GM12872 (cell line): ENCODE data around the gene RNU1-2.

Experiments used
- TF ChIP-seq, protein P1 (sequence below): IDR thresholded peaks from 3 replicates; pipeline ENCODE4 v1.5.1; 2011; ENCODE audit warnings: low read depth, mild to moderate bottlenecking, low read length, moderate library complexity; ENCODE audit not compliant: insufficient read depth

RNU1-2 gene

DNA sequence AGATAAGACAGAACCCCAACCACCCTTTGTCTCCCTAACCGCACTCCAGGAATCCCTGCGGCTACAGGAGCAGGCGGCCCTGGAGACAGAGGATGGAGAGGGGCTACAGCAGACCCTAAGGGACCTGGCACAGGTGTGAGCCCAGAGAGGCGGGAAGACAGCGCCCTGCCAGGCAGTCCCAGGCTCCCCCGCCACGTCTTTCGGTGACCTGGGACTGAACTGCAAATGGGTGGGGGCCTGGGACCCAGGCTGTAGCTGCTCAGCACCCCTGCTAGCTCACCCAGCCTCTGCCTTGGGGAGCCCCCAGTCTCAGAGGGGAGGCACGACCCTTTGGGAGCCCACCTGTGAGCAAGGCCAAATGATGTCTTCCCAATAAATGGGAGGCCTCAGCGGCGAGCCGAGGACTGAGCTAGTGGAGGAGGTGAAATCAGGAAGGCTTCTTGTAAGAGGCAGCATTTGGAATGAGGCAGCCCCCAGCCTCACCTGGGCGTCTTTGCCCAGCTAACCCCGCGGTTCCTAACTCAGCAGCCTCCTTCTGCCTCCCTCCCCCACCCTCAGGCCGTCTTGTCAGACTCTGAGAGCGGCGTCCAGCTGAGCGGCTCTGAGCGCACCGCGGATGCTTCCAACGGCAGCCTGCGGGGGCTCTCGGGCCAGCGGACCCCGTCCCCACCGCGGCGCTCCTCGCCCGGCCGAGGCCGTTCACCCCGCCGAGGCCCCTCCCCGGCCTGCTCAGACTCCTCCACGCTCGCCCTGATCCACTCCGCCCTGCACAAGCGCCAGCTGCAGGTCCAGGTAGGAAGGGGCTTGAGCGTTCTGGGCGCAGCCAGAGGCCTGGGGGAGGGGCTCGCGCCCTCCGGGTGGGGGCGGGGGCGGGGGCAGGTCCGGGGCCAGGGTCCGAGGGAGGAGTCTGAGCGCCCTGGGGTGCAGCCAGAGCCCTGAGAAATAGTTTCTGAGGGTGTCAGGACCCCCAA lies 42.9 kb downstream of the RNU1-2 start:
- TF ChIP-seq, protein P1, sequence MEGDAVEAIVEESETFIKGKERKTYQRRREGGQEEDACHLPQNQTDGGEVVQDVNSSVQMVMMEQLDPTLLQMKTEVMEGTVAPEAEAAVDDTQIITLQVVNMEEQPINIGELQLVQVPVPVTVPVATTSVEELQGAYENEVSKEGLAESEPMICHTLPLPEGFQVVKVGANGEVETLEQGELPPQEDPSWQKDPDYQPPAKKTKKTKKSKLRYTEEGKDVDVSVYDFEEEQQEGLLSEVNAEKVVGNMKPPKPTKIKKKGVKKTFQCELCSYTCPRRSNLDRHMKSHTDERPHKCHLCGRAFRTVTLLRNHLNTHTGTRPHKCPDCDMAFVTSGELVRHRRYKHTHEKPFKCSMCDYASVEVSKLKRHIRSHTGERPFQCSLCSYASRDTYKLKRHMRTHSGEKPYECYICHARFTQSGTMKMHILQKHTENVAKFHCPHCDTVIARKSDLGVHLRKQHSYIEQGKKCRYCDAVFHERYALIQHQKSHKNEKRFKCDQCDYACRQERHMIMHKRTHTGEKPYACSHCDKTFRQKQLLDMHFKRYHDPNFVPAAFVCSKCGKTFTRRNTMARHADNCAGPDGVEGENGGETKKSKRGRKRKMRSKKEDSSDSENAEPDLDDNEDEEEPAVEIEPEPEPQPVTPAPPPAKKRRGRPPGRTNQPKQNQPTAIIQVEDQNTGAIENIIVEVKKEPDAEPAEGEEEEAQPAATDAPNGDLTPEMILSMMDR: no peak

DNA sequence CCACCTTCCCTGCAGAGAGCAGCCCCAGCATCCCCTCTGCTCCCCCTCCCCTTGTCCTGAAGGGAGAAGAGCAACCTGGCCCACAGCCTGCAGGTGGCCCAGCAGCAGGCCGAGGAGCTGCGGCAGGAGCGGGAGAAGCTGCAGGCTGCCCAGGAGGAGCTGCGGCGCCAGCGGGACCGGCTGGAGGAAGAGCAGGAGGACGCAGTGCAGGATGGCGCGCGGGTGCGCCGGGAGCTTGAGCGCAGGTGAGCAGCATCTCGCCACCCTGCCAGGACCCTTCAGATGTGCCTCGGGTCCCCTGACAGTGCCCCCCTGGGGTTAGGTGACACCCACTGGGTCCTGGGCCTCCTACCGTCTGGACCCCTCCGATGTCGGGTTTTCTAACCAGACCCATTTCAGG lies 48.3 kb downstream of the RNU1-2 start:
- TF ChIP-seq, protein P1: no peak
